PFSK-1 (cell line): ENCODE measurements around the gene C7orf57.

Source experiments
- FOXP2 ChIP-seq: optimal IDR thresholded peaks from 2 replicates; pipeline ENCODE3; 2011; ENCODE audit warnings: borderline replicate concordance, control low read depth, inconsistent platforms; ENCODE audit not compliant: insufficient read depth; ENCODE audit errors: extremely low read length, extremely low read depth
- POLR2AphosphoS5 ChIP-seq: IDR thresholded peaks from 2 replicates; pipeline ENCODE4 v1.6.1; 2012; ENCODE audit warnings: low read depth, mild to moderate bottlenecking, control low read depth, low read length, moderate library complexity
- SIN3A ChIP-seq: IDR thresholded peaks from 2 replicates; pipeline ENCODE4 v1.6.1; 2012; ENCODE audit warnings: mild to moderate bottlenecking, low read length, moderate library complexity, borderline replicate concordance; ENCODE audit not compliant: insufficient read depth
- TAF1 ChIP-seq: IDR thresholded peaks from 2 replicates; pipeline ENCODE4 v1.6.1; 2012; ENCODE audit warnings: low read length, control low read depth, borderline replicate concordance; ENCODE audit not compliant: insufficient read depth
- TF ChIP-seq, protein P1 (sequence below), 2 experiments: IDR thresholded peaks; 2 replicates each; pipeline versions ENCODE4 v1.6.1 to v1.8.0; 2011 to 2012; ENCODE audit warnings: low read depth in 2 of 2, low read length in 2 of 2, control low read depth in 1 of 2, inconsistent platforms in 1 of 2, mild to moderate bottlenecking in 1 of 2, moderate library complexity in 1 of 2; ENCODE audit not compliant: insufficient read depth in 1 of 2

Gene C7orf57

DNA sequence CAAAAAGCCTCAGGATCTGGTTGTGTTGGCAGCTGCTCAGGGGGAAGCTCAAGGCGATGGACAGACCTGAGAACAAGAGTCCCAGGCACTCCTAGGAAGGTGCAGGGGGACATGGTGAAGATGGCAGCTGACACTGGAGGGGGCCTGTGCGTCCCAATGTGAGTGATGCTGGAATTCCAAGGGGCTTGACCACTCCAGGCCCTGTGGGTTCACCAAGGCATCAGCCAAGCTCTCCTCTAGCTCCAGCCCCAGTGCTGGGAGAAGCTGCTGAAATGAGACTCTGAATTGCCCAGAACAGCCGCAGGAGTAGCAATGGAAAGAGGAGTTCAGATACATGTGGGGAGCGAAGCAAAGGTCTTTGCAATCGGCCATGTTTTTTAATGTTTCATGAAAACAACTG, 69.7 kb downstream of the C7orf57 start:
- TF ChIP-seq SIN3A (no peak), TAF1 (no peak), FOXP2 (no peak), POLR2AphosphoS5 (no peak)
- TF ChIP-seq, protein P1, sequence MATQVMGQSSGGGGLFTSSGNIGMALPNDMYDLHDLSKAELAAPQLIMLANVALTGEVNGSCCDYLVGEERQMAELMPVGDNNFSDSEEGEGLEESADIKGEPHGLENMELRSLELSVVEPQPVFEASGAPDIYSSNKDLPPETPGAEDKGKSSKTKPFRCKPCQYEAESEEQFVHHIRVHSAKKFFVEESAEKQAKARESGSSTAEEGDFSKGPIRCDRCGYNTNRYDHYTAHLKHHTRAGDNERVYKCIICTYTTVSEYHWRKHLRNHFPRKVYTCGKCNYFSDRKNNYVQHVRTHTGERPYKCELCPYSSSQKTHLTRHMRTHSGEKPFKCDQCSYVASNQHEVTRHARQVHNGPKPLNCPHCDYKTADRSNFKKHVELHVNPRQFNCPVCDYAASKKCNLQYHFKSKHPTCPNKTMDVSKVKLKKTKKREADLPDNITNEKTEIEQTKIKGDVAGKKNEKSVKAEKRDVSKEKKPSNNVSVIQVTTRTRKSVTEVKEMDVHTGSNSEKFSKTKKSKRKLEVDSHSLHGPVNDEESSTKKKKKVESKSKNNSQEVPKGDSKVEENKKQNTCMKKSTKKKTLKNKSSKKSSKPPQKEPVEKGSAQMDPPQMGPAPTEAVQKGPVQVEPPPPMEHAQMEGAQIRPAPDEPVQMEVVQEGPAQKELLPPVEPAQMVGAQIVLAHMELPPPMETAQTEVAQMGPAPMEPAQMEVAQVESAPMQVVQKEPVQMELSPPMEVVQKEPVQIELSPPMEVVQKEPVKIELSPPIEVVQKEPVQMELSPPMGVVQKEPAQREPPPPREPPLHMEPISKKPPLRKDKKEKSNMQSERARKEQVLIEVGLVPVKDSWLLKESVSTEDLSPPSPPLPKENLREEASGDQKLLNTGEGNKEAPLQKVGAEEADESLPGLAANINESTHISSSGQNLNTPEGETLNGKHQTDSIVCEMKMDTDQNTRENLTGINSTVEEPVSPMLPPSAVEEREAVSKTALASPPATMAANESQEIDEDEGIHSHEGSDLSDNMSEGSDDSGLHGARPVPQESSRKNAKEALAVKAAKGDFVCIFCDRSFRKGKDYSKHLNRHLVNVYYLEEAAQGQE (IDR thresholded peaks at IDR 0.05; ENCODE audit: insufficient read depth in 1 of 2, low read depth in 2 of 2, low read length in 2 of 2) = no peak

DNA sequence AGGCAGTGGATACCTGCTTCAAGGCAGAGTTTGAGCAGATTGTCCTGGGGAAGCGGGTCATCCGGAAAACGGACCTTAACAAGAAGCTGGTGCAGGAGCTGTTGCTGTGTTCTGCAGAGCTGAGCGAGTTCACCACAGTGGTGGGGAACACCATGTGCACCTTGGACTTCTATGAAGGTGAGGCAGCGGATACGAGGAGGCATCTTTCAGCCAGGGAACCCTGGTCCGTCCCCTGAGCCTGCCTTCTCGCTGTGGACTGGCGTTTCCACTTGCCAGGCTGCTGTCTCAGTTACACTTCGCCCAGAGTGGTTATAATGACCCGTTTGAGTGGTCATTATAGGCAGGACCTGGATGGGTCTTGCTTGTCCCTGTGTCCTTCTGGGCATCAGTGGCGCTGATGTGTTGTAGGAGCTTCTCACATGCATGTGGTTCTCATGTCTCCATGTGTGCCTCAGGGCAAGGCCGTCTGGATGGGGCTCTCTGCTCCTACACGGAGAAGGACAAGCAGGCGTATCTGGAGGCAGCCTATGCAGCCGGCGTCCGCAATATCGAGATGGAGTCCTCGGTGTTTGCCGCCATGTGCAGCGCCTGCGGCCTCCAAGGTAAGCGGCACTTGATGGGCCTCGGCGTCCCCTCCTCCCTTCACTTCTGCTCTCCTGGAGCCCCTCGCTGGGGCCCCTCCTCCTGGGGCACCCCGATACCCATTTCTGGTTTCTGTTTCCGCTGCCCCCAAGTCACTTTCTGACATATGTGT, 71.7 kb downstream of the C7orf57 start:
- TF ChIP-seq FOXP2 (no peak), SIN3A (no peak), POLR2AphosphoS5 (no peak), TAF1 (no peak)
- TF ChIP-seq, protein P1 (IDR thresholded peaks at IDR 0.05; ENCODE audit: insufficient read depth in 1 of 2, low read depth in 2 of 2, low read length in 2 of 2) = no peak

DNA sequence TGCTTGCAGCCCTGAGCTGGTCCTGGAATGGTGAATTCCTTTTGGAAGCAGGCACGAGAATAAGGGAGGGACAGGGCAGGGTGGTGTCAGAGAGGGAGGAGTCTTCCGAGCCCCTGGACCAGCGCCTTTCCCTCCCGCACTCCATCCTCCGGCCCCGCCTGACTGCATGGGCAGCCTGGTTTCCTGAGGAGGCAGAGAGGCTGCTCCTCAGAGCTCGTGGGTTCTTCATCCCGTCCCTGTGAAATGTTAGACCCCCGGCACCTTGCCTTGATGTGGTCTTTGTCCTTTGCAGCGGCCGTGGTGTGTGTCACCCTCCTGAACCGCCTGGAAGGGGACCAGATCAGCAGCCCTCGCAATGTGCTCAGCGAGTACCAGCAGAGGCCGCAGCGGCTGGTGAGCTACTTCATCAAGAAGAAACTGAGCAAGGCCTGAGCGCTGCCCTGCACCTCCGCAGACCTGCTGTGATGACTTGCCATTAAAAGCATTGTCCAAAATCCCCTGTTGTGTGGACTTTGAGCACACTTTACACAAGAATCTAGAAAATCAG, 72.7 kb downstream of the C7orf57 start:
- no peak for TF ChIP-seq FOXP2
- TF ChIP-seq, protein P1 (IDR thresholded peaks at IDR 0.05; ENCODE audit: insufficient read depth in 1 of 2, low read depth in 2 of 2, low read length in 2 of 2) = no peak
- TF ChIP-seq SIN3A = no peak
- no peak for TF ChIP-seq POLR2AphosphoS5
- TF ChIP-seq TAF1 = no peak

DNA sequence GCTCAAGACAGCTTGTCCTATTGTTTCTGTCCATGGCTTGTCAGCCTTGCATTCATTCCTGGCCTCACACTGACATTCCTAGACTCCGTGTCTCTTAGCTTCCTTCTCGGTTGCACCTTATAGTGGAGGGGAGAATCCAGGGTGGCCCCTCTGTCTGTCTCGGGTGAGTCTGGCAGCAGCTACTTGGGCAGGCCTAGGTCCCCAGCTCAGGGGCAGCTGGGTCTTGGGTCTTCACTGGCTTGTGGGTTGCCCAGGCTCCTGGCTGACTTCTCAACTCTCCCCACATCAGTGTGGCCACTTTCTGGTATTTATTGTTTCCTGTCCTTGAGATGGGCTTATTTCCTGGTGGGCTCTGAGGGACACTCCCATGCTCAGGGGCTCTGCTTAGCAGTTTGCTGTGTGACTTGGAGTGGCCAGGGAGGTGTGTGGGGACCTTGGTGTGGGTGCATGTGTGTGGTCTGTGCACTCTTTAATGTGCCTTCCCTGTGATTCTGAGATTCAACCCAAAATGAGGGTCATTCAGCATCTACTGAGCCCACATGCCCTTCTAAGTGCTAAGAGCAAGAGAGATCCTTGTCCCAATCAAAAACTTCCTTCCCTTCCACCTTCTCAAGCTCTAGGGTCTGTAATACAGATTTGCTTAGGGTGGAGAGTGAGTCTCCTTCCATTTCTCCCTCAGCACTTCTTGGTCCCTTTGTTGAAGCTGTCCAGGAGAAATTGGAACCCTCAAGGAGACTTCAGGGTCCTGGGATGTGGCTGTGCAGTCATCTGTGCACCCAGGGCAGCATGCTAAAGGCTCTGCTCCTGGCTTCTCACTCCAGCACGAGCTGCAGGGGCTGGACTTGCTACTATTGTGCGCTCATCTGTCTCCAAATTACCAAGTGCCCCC, 73.9 kb downstream of the C7orf57 start:
- TF ChIP-seq TAF1 = no peak
- TF ChIP-seq SIN3A = no peak
- no peak for TF ChIP-seq POLR2AphosphoS5
- TF ChIP-seq FOXP2 = no peak
- TF ChIP-seq, protein P1 (IDR thresholded peaks at IDR 0.05; ENCODE audit: insufficient read depth in 1 of 2, low read depth in 2 of 2, low read length in 2 of 2) = no peak
